Tibial nerve (tissue), 4 donors: ENCODE measurements around the gene ODF2. TPM values are rescaled to one million over a fixed set of nuclear protein-coding genes. Genes with fewer than 3 reads are reported as not detected.

ENCODE experiments used
- DNase-seq, 2 donors: peaks; one replicate each; pipeline ENCODE4 v3.0.0-alpha.2; 2019; ENCODE audit warnings: low spot score in 2 of 2
- H3K27ac ChIP-seq, 4 donors: fragments of 200-600 bp; sonication (generic) in 3 of 4; one replicate each; pipeline ENCODE4 v1.5.1; 2017 to 2019; ENCODE audit warnings: mild to moderate bottlenecking in 1 of 4
- H3K27me3 ChIP-seq, 2 donors: fragments of 200-600 bp; sonication (generic) in 1 of 2; one replicate each; pipeline versions ENCODE4 v1.5.1 to v1.6.0; 2017 to 2019
- H3K36me3 ChIP-seq, 3 donors: fragments of 200-600 bp; sonication (generic); one replicate each; pipeline ENCODE4 v1.5.1; 2018 to 2019
- H3K4me1 ChIP-seq, 4 donors: fragments of 200-600 bp; sonication (generic) in 3 of 4; one replicate each; pipeline ENCODE4 v1.5.1; 2017 to 2019
- H3K4me3 ChIP-seq, 4 donors: fragments of 200-600 bp; sonication (generic) in 3 of 4; one replicate each; pipeline ENCODE4 v1.5.1; 2017 to 2019; ENCODE audit warnings: mild to moderate bottlenecking in 1 of 4, moderate library complexity in 1 of 4
- H3K9me3 ChIP-seq, 4 donors: fragments of 200-600 bp; sonication (generic) in 3 of 4; one replicate each; pipeline ENCODE4 v1.5.1; 2017 to 2019
- EP300 ChIP-seq, 2 donors: sonication (generic); formaldehyde crosslinking; IDR thresholded peaks; one replicate each; pipeline ENCODE4 v1.6.1; 2017; ENCODE audit warnings: antibody characterized with exemption in 2 of 2, mild to moderate bottlenecking in 1 of 2
- POLR2A ChIP-seq, 2 donors: fragments of 450-650 bp; IDR thresholded peaks; one replicate each; pipeline ENCODE4 v1.6.1; 2017; ENCODE audit warnings: antibody characterized with exemption in 2 of 2, mild to moderate bottlenecking in 2 of 2, moderate library complexity in 2 of 2
- WGBS, 2 donors: methylation state at CpG; one replicate each; pipeline ENCODE4 v1.1.5; 2018; 5-methylcytosine and 5-hydroxymethylcytosine counted together
- total RNA-seq, 4 donors: library from RNA; depleted of rRNA; stranded (reverse); fragments of >200 nt; gene quantifications; one replicate each; pipeline ENCODE4 v1.1.0, GENCODE V29; 2016
- TF ChIP-seq, protein P1 (sequence below), 5 experiments: fragments of 200-600 bp in 3 of 5; fragments of 450-650 bp in 2 of 5; sonication (generic) in 3 of 5; IDR thresholded peaks; one replicate each; pipeline ENCODE4 v1.5.1; 2016 to 2019; ENCODE audit warnings: antibody characterized with exemption in 5 of 5, mild to moderate bottlenecking in 3 of 5, moderate library complexity in 2 of 5

Gene ODF2
- total RNA-seq, 4 donors from 2014 or later: 23.2 to 32.7 (median 25.8) TPM

GRCh38 chr9:128459011-128459410 lies 3.2 kb downstream of the ODF2 start:
- Histone ChIP-seq H3K27me3 (no peaks in the 10 kb centered on the region), H3K36me3 (peaks cover 0 to 48% (median 2%) of the 10 kb centered on the region in 3 donors), H3K4me3 (no peak overlapping the region), H3K27ac (no peak overlapping the region), H3K9me3 (no peaks in the 10 kb centered on the region), H3K4me1 (peaks cover 0 to 16% (median 9%) of the 10 kb centered on the region in 4 donors)
- 86 to 94% methylated on average over 3 of the region's 3 CpGs for WGBS, 2 donors
- TF ChIP-seq POLR2A (IDR thresholded peaks at IDR 0.05) (no peak), EP300 (IDR thresholded peaks at IDR 0.05) (no peak)
- no peak for DNase-seq

GRCh38 chr9:128469070-128469469 lies 13.3 kb downstream of the ODF2 start:
- DNase-seq: no peak

GRCh38 chr9:128470560-128470959 lies 14.8 kb downstream of the ODF2 start:
- peak; percentile 22 to 43 for DNase-seq
- Histone ChIP-seq H3K27ac (no peak overlapping the region), H3K4me1 (peaks cover 0 to 7% (median 0%) of the 10 kb centered on the region in 4 donors), H3K4me3 (no peak overlapping the region), H3K27me3 (no peaks in the 10 kb centered on the region), H3K9me3 (no peaks in the 10 kb centered on the region), H3K36me3 (peaks cover 0 to 81% (median 0%) of the 10 kb centered on the region in 3 donors)
- WGBS, 2 donors: 65% methylated on average over 5 of the region's 5 CpGs
- TF ChIP-seq POLR2A (IDR thresholded peaks at IDR 0.05) (no peak), EP300 (IDR thresholded peaks at IDR 0.05) (no peak)
- TF ChIP-seq, protein P1, sequence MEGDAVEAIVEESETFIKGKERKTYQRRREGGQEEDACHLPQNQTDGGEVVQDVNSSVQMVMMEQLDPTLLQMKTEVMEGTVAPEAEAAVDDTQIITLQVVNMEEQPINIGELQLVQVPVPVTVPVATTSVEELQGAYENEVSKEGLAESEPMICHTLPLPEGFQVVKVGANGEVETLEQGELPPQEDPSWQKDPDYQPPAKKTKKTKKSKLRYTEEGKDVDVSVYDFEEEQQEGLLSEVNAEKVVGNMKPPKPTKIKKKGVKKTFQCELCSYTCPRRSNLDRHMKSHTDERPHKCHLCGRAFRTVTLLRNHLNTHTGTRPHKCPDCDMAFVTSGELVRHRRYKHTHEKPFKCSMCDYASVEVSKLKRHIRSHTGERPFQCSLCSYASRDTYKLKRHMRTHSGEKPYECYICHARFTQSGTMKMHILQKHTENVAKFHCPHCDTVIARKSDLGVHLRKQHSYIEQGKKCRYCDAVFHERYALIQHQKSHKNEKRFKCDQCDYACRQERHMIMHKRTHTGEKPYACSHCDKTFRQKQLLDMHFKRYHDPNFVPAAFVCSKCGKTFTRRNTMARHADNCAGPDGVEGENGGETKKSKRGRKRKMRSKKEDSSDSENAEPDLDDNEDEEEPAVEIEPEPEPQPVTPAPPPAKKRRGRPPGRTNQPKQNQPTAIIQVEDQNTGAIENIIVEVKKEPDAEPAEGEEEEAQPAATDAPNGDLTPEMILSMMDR (IDR thresholded peaks at IDR 0.05): no peak

More at GRCh38 chr9:128469070-128469469, 13.3 kb downstream of the ODF2 start:
- H3K27ac ChIP-seq: no peak overlapping the region
- TF ChIP-seq, protein P1 (IDR thresholded peaks at IDR 0.05): no peak
- no peak for TF ChIP-seq POLR2A (IDR thresholded peaks at IDR 0.05)
- TF ChIP-seq EP300 (IDR thresholded peaks at IDR 0.05): no peak
- WGBS, 2 donors: 90 to 96% methylated on average over 7 of the region's 7 CpGs
- no peaks in the 10 kb centered on the region for H3K27me3 ChIP-seq
- H3K4me1 ChIP-seq: peaks cover 0 to 7% (median 0%) of the 10 kb centered on the region in 4 donors
- peaks cover 0 to 78% (median 0%) of the 10 kb centered on the region in 3 donors for H3K36me3 ChIP-seq
- H3K4me3 ChIP-seq: no peak overlapping the region
- no peaks in the 10 kb centered on the region for H3K9me3 ChIP-seq

- no peak for DNase-seq
- Histone ChIP-seq H3K4me1 (peaks cover 0 to 7% (median 0%) of the 10 kb centered on the region in 4 donors), H3K27me3 (no peaks in the 10 kb centered on the region), H3K9me3 (no peaks in the 10 kb centered on the region), H3K4me3 (no peak overlapping the region), H3K27ac (no peak overlapping the region), H3K36me3 (peaks cover 0 to 84% (median 10%) of the 10 kb centered on the region in 3 donors)
- 90 to 95% methylated on average over 5 of the region's 5 CpGs for WGBS, 2 donors
- no peak for TF ChIP-seq POLR2A (IDR thresholded peaks at IDR 0.05)
- TF ChIP-seq, protein P1 (IDR thresholded peaks at IDR 0.05): no peak
- TF ChIP-seq EP300 (IDR thresholded peaks at IDR 0.05): no peak
These were observed 17.3 kb downstream of the ODF2 start for GRCh38 chr9:128473104-128473503.

DNA sequence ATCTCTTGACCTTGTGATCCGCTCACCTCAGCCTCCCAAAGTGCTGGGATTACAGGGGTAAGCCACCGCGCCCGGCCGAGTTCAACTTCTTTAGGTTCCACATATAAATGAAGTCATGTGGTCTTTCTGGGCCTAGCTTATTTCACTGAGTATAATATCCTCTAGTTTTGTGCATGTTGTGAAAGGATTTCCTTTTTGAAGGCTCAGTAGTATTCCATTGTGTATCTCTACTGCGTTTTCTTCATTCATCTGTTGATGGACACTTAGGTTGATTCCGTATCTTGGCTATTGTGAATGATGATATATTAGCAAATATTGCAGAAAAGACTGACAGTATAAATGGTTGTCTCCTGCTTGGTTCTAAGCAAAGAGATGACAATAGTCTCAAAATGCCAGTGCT lies 20.1 kb downstream of the ODF2 start:
- no peak overlapping the region for H3K27ac ChIP-seq
- TF ChIP-seq EP300 (IDR thresholded peaks at IDR 0.05) (no peak), POLR2A (IDR thresholded peaks at IDR 0.05) (no peak)
- TF ChIP-seq, protein P1 (IDR thresholded peaks at IDR 0.05): no peak
- no peaks in the 10 kb centered on the region for H3K4me1 ChIP-seq
- DNase-seq: no peak
- no peak overlapping the region for H3K4me3 ChIP-seq
- H3K9me3 ChIP-seq: no peaks in the 10 kb centered on the region
- WGBS, 2 donors: 96 to 97% methylated on average over 7 of the region's 7 CpGs
- H3K27me3 ChIP-seq: no peaks in the 10 kb centered on the region
- H3K36me3 ChIP-seq: peaks cover 0 to 94% (median 10%) of the 10 kb centered on the region in 3 donors
